ENCODE measurements around the gene DMKN. TPM values are rescaled to one million over a fixed set of nuclear protein-coding genes. Genes with fewer than 3 reads are reported as not detected.

Gene DMKN
- total RNA-seq, 2 donors from 2014 or later: 50.9 to 80.5 TPM

DNA sequence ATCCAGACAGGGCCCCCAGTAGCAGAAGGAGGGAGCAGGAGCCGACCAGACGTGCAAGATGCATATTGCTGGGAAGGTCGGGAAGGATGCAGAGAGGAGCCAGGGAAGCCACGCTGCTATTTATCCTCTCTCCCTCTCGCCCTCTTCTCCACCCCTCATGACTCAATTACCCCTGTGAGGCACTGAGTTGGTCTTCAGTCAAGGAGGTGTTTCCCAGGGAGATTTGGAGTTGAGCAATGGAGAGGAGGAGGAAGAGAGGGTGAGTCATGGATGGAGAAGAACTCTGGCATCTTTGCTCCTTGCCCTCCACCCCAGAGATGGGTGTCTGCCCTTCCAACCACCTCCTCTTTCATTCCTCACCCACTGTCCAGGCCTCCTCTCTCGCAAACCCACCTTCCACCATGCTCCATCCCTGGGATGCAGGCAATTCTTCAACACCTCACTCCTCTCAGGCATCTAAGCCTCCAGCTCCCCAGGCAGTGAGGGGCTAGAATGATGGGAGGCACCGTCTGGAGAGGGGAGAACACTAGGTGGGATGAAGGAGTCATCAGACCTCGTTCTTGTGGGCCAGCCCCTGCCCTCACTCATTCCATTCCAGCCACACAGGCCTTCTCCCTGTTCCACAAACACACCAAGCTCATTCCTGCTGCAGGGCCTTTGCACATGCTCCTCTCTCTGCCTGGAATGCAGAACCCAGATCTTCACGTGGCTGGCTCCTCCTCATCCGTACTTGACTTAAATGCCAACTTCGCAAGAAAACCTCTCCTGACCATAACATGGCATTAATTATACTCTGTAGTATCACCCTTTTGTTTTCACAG lies 15.0 kb upstream of the DMKN start, which contains the start of gene SBSN:
SBSN (minus strand) TSS at position 94 of the 821 bp plus-strand sequence; CDS start at position 64, 30 bp downstream.
- 83% methylated on average over 11 of the region's 11 CpGs for WGBS
- no peaks in the 10 kb centered on the region for H3K27me3 ChIP-seq (replicated peaks; ENCODE audit: insufficient read depth)

DNA sequence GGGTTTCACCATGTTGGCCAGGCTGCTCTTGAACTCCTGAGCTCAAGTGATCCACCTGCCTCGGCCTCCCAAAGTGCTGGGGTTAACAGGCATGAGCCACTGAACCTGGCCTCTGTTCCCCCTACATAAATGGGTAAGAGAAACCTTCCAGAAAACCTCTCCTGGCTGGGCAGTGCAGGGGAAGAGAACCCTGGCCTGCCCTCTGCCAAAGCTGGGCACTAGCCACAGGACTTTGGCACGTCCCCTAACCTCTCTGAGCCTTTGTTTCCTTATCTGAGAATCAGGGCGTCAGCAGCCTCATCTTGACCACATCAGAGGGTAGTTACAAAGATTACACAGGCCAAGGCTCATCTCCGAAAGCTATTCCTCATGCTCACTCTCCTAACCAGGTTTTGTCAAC lies 12.4 kb upstream of the DMKN start:
- Histone ChIP-seq H3K9me3 (no peaks in the 10 kb centered on the region), H3K27ac (no peak overlapping the region), H3K27me3 (replicated peaks; ENCODE audit: insufficient read depth) (no peaks in the 10 kb centered on the region), H3K4me1 (replicated peaks) (no peaks in the 10 kb centered on the region), H3K36me3 (no peaks in the 10 kb centered on the region), H3K4me3 (no peak overlapping the region)
- WGBS: 85% methylated on average over 4 of the region's 4 CpGs
- intact Hi-C loops (cut with DNase I): no loop called here
- no peak for DNase-seq (ENCODE audit: low spot score)
- TF ChIP-seq POLR2AphosphoS5 (IDR thresholded peaks at IDR 0.05): no peak
- TF ChIP-seq, protein P1, sequence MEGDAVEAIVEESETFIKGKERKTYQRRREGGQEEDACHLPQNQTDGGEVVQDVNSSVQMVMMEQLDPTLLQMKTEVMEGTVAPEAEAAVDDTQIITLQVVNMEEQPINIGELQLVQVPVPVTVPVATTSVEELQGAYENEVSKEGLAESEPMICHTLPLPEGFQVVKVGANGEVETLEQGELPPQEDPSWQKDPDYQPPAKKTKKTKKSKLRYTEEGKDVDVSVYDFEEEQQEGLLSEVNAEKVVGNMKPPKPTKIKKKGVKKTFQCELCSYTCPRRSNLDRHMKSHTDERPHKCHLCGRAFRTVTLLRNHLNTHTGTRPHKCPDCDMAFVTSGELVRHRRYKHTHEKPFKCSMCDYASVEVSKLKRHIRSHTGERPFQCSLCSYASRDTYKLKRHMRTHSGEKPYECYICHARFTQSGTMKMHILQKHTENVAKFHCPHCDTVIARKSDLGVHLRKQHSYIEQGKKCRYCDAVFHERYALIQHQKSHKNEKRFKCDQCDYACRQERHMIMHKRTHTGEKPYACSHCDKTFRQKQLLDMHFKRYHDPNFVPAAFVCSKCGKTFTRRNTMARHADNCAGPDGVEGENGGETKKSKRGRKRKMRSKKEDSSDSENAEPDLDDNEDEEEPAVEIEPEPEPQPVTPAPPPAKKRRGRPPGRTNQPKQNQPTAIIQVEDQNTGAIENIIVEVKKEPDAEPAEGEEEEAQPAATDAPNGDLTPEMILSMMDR (IDR thresholded peaks at IDR 0.05): no peak
- TF ChIP-seq POLR2A (IDR thresholded peaks at IDR 0.05): no peak

More for the DNA sequence above, 15.0 kb upstream of the DMKN start, which contains the start of gene SBSN:
- Histone ChIP-seq H3K27ac (no peak within 1 kb of the TSS), H3K36me3 (no peaks in the 10 kb centered on the region), H3K4me3 (no peak within 1 kb of the TSS), H3K4me1 (replicated peaks) (no peaks in the 10 kb centered on the region), H3K9me3 (no peaks in the 10 kb centered on the region)
- intact Hi-C loops (cut with DNase I): no loop called here
- TF ChIP-seq, protein P1 (IDR thresholded peaks at IDR 0.05): no peak
- TF ChIP-seq POLR2AphosphoS5 (IDR thresholded peaks at IDR 0.05): no peak
- TF ChIP-seq POLR2A (IDR thresholded peaks at IDR 0.05): no peak
- DNase-seq (ENCODE audit: low spot score): no peak

DNA sequence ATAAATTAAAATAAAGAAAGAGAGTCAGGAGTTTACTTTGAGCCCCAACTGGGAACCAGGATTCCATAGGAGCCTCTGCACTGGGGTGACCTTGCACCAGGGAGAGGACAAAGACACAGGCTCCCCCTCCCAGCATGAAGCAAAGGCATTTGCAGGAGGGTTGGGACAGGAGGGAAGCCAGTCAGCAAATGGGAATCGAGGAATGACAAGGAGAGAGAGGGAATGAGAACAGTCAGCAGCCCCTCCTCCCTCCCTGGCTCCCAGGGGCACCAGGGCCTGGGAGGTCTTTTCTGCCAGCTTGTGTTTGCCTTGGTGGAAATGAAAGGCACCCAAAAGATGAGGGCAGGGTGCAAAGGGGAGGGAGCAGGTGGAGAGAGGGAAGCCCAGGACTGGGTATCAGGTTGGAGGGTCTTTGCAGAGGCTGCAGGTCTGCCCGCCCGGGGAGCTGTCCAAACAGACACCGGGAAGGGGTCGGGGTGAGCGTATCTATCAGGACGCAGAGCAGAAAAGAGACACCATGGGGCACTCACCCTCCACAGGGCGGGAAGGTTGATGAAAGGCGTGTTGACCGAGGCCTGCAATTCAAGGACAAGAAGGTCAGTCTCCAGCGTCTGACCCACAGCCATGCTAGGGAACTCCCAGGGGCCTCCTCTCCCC lies 10.9 kb upstream of the DMKN start:
- no peak overlapping the region for H3K27ac ChIP-seq
- intact Hi-C loops (cut with DNase I): no loop called here
- no peaks in the 10 kb centered on the region for H3K9me3 ChIP-seq
- no peaks in the 10 kb centered on the region for H3K36me3 ChIP-seq
- 37% methylated on average over 11 of the region's 11 CpGs for WGBS
- TF ChIP-seq POLR2AphosphoS5 (IDR thresholded peaks at IDR 0.05) (no peak), POLR2A (IDR thresholded peaks at IDR 0.05) (no peak)
- TF ChIP-seq, protein P1 (IDR thresholded peaks at IDR 0.05): no peak
- no peak overlapping the region for H3K4me3 ChIP-seq
- no peaks in the 10 kb centered on the region for H3K4me1 ChIP-seq (replicated peaks)
- no peaks in the 10 kb centered on the region for H3K27me3 ChIP-seq (replicated peaks; ENCODE audit: insufficient read depth)
- no peak for DNase-seq (ENCODE audit: low spot score)

GRCh38 chr19:35522745-35523327 lies 9.4 kb upstream of the DMKN start:
- intact Hi-C loops (cut with DNase I): no loop called here
- 52% methylated on average over 12 of the region's 12 CpGs for WGBS
- no peak overlapping the region for H3K27ac ChIP-seq
- H3K4me1 ChIP-seq (replicated peaks): no peaks in the 10 kb centered on the region
- H3K27me3 ChIP-seq (replicated peaks; ENCODE audit: insufficient read depth): no peaks in the 10 kb centered on the region
- TF ChIP-seq POLR2AphosphoS5 (IDR thresholded peaks at IDR 0.05) (no peak), POLR2A (IDR thresholded peaks at IDR 0.05) (no peak)
- H3K36me3 ChIP-seq: no peaks in the 10 kb centered on the region
- no peaks in the 10 kb centered on the region for H3K9me3 ChIP-seq
- no peak overlapping the region for H3K4me3 ChIP-seq
- DNase-seq (ENCODE audit: low spot score): no peak

- no peak for TF ChIP-seq POLR2A (IDR thresholded peaks at IDR 0.05)
- no peak for DNase-seq (ENCODE audit: low spot score)
- H3K27me3 ChIP-seq (replicated peaks; ENCODE audit: insufficient read depth): no peaks in the 10 kb centered on the region
- WGBS: 65% methylated on average over 15 of the region's 16 CpGs
- H3K27ac ChIP-seq: no peak overlapping the region
- H3K9me3 ChIP-seq: no peaks in the 10 kb centered on the region
- no peaks in the 10 kb centered on the region for H3K4me1 ChIP-seq (replicated peaks)
- no peak overlapping the region for H3K4me3 ChIP-seq
- intact Hi-C loops (cut with DNase I): no loop called here
- no peaks in the 10 kb centered on the region for H3K36me3 ChIP-seq
These were observed 7.8 kb upstream of the DMKN start for GRCh38 chr19:35521124-35521743.
